Right kidney (tissue), 9 donors: ENCODE measurements around the gene BEST2.
"Not testable (repeated sequence)": the region's sequence is repeated elsewhere in the genome, so short reads cannot be mapped to it uniquely, and the experiment has no call there.

Experiments
- DNase-seq: peaks from one replicate; pipeline ENCODE4 v3.0.0-alpha.2; 2016
- long read RNA-seq, 8 donors: transcript quantifications; one replicate each; lab custom pipeline, GENCODE V29; 2026

Gene BEST2
- long read RNA-seq, donor 1, result 0 reads
- long read RNA-seq, donor 2, result 0 reads
- long read RNA-seq, donor 3, result 0 reads
- long read RNA-seq, donor 4, result 0 reads
- long read RNA-seq, donor 5, result 0 reads
- long read RNA-seq, donor 6, result 0 reads
- long read RNA-seq, donor 7, result 0 reads
- long read RNA-seq, donor 8, result 0 reads

DNA sequence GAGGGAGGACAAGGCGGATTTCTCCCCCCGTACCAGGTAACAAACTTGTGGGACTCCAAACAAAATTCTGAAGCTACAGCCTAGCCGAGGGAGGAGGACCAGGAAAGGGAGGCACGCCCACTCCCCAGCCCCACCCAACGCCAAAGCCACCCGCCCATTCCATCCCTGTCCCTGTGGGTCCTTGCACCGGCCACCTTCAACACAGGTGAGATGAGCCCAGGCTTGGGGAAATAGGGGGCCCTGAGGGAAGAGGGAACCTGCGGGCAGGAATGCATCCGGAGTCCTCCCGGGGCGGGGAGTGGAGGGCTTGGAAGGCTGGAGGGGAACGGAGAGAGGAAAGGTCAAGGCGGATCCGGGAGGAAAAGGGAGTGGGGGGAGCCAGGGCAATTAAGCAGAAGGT is at the start of gene BEST2:
Gene BEST2, plus strand, starts transcription at position 157 of the 400 bp plus-strand sequence. CDS start 802 bp downstream, outside the sequence.
- no peak for DNase-seq

DNA sequence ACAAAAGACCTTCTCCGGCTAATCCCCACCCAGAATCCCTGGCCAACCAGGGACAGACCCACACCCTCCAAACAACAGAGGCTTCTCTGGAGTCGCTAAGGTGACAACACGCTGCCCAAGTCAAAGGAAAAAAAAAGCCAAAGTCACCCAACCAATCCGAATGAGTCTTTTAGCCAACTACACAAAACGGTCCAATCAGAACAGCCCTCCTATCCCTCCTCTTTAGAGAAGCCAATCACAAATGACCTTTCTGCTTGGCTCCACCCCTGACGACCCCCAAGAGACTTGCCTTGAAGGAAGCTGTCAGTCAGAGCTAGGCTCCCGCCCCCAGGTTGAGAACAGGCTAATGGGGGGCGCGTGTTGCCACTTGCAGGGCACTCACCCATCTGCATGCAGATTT is 48.5 kb upstream of the BEST2 start:
- no peak for DNase-seq

DNA sequence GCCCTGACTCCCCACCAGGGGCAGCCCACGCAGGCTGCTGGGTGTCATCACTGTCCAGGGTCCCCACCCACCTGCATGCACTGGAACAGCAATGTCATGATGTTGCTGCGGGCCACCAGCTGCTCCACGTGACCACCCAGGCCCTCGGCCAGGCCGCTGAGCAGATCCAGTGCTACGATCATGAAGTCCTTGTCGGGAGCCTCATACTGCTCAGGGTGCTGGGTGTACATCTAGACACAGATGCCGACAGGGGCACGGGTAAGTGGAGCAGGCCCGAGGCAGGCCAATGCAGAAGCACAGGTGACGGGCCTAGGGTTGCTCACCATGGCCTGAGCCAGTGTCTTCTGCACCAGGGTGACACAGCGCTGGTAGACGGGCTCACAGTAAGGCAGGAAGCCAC is 46.4 kb upstream of the BEST2 start:
- no peak for DNase-seq

DNA sequence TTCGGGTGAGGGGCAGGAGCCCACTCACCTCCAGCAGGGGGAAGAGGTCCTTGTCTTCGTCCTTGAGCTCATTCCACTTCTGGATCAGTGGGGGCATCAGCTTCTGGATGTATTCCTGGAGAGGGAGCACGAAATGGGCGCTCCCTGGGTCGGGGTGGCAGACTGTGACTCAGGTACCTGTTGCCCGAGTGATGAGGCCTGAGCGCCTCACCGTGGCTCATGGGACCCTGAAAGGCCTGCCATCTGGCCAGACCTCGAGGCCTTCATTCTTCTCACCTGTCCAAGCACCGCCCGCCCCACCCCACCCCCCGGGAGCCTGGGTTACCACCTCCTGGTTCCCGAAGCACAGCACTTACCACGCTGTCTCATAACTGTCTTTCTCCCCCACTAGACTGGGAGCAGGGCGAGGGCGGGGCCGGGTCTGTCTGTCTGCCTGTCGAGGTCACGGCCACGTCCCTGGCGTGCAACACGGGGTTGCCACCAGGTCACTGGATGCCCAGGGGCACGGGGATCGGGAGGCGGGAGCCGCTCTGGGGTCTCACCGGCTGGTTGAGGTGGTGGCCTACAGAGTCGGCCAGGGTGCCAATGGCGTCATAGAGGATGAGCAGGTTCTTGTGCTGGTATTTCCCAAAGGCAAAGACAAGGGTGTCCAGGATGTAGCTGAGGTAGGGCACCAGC is 45.8 kb upstream of the BEST2 start:
- no peak for DNase-seq

DNA sequence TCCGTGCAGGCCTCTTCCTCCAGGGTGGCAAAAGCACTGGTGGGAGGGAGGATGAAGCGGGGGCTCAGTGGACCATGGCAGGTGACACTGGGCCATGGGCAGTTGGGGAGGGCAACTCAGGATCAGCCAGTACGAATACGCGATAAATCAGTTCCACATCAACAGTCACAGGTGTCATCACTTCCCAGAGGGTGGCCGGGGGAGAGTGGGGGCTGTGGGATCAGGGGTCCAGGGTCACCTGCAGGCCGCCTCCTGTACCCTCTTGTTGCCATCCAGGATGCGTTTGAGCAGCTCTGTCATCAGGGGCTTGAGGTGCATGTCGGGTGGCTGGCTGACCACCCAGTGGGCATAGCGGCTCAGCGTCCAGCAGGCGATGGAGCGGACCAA is 45.3 kb upstream of the BEST2 start:
- no peak for DNase-seq

DNA sequence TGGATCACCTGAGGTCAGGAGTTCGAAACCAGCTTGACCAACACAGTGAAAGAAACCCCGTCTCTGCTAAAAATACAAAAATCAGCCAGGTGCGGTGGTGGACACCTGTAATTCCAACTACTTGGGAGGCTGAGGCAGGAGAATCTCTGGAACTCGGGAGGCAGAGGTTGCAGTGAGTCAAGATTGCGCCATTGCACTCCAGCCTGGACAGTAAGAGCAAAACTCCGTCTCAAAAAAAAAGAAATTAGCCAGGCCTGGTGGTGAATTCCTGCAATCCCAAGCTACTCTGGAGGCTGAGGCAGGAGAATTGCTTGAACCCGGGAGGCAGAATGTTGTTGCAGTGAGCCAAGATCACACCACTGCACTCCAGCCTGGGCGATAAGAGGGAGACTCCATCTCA is 43.0 kb upstream of the BEST2 start:
- DNase-seq, result no peak

DNA sequence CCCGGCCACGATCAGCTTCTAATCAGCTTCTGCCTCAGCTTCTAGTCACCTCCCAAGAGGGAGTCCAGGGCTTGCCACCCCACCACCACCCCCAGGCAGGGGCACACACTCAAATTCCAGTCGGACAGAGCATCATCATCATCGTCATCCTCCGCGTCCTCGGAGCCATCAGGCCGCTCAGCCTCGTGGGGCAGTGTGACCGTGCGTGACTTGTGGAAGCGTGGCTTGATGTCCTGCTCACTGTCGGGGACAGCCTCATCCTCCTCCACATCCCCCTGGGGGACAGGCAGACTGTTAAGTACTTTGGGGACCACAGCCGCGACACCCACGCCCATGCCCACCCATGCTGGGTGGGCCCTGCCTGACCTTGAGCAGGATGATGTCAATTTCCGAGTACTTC is 40.4 kb upstream of the BEST2 start:
- DNase-seq, result no peak

DNA sequence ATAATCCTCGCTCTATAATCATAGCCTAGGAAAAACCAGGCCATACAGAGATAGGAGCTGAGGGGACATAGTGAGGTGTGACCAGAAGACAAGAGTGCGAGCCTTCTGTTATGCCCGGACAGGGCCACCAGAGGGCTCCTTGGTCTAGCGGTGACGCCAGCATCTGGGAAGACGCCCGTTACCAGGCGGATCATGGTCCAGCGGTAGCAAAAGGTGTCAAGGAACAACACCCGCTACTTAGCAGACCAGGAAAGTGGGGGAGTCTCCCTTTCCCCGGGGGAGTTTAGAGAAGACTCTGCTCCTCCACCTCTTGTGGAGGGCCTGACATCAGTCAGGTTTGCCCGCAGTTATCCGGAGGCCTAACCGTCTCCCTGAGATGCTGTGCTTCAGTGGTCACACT is 39.5 kb upstream of the BEST2 start:
- DNase-seq, result not testable (repeated sequence)

DNA sequence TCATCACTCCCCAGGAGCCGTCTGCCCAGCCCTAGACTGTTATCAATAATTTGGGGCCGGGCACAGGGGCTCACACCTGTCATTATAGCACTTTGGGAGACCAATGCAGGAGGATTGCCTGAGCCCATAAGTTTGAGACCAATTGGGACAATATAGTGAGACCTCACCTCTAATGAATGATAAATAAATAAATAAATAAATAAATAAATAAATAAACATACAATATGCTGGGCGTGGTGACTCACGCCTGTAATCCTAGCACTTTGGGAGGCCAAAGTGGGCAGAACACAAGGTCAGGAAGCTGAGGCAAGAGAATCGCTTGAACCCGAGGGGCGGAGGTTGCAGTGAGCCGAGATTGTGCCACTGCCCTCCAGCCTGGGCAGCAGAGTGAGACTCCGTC is 38.3 kb upstream of the BEST2 start:
- not testable (repeated sequence) for DNase-seq

DNA sequence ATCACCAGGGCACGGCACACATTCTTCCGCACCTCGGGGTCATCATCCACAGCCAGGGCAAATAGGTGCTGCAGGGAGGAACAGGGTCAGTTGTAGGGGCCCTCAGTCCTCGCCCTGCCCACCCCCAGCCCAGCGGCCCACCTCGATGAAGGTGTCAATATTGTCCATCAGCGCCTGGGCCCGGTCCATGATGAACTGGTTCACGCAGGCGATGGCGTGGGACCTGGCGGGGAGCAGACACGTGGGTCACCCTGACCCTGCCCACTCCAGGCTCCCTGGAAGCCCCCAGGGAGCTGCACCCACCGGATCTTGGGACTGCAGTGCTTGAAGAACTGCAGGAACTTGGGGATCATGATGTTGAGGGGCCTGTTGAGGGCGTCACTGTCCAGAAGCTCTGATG is 36.5 kb upstream of the BEST2 start:
- no peak for DNase-seq

DNA sequence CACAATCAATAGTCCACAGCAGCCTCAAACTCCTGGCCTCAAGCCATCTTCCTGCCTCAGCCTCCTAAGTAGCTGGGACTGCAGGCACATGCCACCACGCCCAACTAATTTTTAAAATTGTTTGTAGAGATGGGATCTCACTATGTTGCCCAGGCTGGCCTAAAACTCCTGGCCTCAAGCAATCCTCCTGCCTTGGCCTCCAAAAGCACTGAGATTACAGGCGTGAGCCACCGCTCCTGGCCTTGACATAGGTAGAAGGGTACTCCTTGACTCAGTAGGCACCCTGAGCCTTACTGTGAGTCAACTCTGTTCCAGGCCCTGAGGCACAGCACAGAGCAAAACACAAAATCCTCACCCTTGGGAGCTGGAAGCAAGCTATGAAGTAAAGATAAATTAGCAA is 35.7 kb upstream of the BEST2 start:
- no peak for DNase-seq

DNA sequence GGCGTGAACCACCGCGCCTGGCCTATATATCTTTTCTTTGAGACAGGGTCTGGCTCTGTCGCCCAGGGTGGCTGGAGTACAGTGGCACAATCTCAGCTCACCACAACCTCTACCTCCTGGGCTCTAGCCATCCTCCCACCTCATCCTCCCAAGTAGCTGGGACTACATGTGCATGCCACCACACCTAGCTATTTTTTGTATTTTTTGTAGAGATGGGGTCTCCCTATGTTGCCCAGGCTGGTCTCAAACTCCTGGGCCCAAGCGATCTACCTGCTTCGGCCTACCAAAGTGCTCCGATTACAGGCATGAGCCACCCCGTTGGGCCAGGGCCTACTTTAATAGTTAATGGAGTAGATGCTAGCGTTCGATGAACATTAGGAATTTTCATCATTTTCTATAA is 31.3 kb upstream of the BEST2 start:
- DNase-seq, result no peak

DNA sequence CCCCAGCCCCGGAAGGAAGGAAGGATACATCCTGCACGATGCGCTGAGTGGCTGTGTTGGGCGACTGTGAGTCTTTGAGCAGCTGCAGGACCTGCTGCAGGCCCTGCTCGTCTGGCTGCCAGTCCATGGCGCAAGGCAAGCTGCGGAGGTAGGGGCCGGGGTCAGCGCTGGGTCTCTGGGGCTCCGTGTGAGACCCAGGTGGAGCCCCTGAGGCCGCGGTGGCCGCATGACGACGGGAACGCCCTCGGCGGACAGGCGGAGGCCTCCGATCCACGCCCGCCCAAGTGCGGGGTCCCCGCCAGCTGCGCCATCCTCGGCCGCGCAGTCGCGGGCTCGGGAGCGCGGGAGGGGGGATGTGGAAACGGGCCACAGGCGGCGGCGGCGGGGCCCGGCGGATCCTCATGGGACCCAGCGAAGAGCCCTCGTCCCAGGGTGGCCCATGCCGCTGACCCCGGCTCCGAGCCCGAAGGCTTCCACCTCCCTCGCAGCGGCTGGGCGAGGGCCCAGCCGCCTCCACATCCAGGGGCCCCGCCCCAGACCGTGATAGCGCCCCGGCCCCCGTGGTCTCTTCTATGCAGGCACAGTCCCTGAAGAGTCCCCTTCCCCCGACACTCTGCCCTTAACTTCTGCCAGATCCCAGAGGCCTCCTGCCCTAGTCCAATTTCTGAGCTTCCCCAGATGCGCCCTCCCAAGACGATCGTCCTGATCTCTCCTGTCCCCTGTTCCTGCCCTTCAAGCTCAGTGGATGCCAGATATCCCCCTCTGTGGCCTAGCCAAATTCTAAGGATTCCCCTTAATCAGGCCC is 30.5 kb upstream of the BEST2 start:
- DNase-seq, result peak; percentile 64

DNA sequence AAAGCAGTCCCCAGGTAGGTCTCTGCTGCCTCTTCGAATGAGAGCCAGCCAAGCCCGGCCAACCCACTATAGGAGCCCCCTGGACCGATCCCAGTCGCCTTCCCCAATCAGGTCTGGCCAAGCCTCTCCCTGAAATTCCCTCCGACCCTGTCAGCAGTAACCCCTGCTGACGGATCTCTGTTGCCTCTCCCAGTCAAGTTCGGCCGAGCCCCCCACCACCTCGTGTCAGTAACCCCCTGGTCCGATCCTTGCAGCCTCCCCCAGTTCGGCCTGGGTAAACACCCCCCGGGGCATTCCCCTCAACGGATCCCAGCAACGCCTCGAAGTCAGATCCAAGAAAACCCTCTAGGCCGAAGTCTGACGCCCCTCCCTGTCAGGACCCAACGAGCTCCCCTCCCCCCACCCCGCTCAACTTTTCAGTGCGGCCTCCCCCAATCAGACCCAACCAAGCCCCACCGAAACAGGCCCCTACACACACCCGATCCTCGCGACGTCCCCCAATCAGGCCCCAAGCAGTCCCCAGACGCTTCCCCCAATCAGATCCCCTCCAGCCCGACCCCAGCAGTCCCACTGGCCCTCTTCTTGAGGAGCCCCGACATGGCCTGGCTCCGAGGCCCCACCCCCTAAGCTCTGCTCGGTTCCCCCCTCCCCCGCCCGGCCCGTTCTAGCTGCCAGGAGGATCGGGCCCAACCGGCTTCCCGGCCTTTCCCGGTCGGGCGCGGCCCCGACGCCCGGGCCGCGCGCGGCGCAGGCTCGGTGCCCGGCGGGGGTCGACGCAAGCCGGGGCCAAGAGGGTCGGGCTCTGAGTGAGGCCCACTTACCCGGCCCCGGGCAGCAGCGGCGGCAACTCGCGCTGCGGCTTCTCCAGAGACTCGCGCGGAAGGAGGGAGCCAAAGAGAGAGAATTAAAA is 29.7 kb upstream of the BEST2 start:
- peak; percentile 61 for DNase-seq

DNA sequence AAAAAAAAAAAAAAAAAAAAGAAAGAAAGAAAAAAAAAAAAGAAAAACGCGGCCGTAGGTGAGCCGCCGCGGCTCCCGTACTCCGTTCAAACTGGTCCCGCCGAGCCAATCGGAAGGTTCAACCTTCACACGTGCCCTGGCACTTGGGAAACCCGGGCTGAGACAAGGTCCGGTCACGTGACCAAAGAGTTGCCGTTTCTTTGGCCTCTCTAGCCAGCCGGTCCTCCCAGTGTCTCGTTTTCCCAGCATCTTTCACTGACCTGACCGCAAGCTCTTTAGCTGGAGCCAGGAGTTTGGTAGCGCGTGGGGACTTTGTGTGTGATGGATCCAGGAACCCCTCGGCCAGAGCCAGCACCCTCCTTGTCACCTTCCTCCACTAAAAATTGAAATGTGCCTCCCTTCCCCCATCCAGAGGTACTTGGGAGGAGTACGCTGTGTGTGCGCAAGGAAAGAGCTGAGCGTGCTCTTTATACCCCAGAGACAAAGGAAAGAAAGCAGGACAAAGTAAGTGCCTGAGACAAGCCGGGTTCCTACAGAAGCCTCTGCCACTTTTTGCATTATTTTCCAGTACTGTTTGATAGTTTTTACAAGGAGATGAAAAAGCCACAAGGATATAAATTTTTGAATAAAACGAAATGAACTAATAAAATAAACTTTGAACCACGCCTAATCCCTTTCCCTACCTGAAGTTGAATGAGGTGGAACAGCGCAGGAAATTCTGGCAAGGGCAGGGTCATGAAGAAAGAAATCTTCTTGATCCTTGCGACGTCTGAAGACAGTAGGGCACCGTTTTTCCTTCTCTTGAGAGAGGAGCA is 28.8 kb upstream of the BEST2 start:
- DNase-seq, result peak; percentile 91

DNA sequence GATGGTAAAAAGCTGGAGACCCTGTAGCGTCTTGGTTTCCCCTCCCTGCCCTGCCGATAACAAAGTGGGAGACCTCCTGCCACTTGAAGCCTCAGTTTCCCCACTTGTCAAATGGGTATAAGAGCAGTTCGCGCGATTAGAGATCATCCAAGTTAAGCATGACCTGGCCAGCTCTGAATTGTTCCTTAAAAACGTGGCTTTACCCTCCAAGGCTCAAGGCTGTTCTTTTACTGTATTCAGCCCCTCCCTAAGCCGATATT is 28.3 kb upstream of the BEST2 start:
- DNase-seq, result no peak

DNA sequence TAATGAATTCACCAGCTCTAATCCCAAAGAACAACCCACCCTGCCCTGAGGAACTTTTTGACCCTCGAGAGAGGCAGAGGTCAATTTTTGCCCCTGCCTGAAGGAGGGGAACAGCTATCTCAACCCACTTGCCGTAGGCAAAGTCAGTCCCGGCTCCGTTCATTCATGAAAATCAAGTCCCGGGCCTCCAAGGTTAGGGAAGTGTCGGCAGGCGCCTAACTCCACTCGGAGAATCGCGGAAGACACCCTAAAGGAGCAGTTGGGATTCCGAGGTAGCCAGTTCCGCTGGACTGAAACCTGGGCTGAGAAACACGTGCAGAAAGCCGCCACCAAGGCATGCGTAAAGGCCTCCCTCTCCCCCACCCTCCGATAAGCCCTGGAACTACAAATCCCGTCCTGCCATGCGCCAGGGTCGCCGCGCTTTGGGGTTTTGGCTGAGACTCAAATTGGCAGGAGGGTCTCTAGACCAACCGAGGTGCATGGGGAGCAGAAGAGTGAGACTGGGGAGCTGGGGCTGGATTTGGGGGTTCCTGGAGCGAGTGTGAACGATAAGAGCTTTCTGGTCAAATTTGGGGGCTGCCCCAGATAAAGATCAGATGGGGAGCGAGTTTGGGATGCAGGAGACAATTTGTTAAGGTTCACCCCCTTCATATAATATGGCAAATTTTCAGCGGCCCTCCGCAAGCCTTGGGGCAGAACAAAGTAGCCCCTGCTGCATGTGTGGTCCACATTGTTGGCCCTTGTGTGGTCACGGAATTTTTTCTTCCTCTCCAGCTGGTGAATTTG is 27.8 kb upstream of the BEST2 start, which contains the start of gene TNPO2:
Gene TNPO2, minus strand, starts transcription at position 292 of the 786 bp plus-strand sequence. CDS start 2,955 bp downstream, outside the sequence.
- peak; percentile 76 for DNase-seq

DNA sequence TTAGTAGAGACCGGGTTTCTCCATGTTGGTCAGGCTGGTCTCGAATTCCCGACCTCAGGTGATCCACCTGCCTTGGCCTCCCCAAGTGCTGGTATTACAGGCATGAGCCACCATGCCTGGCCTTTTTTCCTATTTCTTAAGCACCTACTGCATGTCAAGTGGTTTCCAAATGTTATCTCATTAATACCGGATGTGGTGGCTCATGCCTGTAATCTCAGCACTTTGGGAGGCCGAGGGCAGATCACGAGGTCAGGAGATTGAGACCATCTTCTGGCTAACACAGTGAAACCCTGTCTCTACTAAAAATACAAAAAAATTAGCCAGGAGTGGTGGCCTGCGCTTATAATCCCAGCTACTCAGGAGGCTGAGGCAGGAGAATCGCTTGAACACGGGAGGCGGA is 26.0 kb upstream of the BEST2 start:
- not testable (repeated sequence) for DNase-seq

DNA sequence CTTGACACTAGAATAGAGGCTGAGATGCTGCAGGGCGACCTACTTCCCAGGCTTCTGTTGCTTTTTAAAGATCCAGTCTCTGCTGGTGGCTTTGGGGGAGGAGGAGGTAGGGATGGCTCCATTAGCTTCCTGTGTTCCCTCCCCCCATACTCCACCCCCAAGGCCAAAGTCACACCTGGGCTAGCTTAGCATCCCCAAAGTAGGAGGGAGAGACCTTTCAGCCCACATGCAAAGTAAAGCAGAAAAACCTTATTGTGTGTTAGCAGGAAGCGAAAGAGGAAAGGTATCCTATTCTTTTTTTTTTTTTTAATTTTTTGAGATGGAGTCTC is 24.6 kb upstream of the BEST2 start:
- no peak for DNase-seq

DNA sequence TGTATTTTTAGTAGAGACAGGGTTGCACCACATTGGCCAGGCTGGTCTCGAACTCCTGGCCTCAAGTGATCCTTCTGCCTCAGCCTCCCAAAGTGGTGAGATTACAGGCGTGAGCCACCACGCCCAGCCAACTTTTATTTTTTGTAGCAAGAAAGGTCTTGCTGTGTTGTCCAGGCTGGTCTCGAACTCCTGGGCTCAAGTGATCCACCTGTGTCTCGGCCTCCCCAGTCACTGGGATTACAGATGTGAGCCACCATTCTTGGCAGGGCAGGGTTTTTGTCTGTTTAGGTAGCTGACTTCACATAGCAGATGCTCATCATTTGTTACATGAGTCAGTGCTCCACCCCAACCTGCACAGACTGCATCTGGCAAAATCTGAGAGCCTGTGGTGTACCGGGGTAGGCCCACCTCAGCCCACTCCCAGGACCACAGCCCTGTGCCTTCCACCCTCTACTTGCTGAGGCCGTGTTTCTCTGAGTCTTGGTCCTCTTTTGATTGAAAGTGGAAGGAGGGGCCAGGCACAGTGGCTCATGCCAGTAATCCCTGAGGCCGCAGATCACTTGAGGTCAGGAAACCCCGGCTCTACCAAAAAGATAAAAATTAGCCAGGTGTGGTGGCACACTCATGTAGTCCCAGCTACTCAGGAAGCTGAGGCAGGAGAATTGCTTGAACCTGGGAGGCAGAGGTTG is 23.7 kb upstream of the BEST2 start:
- no peak for DNase-seq

DNA sequence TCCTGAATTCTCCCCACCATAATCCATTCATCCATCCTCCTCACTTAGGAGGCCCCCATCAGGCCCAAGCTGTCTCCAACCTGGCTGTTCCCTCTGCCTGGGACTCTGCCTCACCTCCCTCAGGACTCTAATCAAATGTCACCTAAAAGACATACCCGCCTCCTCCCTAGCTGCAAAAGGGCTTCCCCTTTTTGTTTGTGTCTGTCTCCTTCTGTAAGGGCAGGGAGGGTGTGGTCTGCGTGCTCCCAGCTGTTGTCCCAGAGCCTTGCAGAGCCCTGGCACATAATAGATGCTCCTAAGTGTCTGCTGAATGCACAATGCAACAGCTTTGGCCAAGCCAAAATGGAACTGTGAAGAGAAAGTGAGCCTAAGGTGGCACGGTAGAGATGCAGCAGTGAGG is 21.5 kb upstream of the BEST2 start:
- no peak for DNase-seq
